ENCODE data around the gene MAPK12. TPM values are rescaled to one million over a fixed set of nuclear protein-coding genes. Genes with fewer than 3 reads are reported as not detected.

The MAPK12 gene
- total and polyA plus RNA-seq, 2 donors (not counting 3 experiments of a cell fraction or from before 2014, with no cell fraction given), result 72.3 to 86.8 TPM

- FAIRE-seq (no peak), DNase-seq (ENCODE audit: low read depth, low spot score) (no peak)
- no peak for TF ChIP-seq JUN (IDR thresholded peaks at IDR 0.05; ENCODE audit: borderline replicate concordance, insufficient read depth, insufficient read length, low read depth)
- TF ChIP-seq POLR2A (IDR thresholded peaks at IDR 0.05; ENCODE audit: low read depth, low read length), result no peak
- no peak for TF ChIP-seq MYC (IDR thresholded peaks at IDR 0.05; ENCODE audit: low read depth, low read length)
- TF ChIP-seq FOS (IDR thresholded peaks at IDR 0.05; ENCODE audit: borderline replicate concordance, insufficient read depth, low read length), result no peak
- TF ChIP-seq EZH2 (IDR thresholded peaks at IDR 0.05; ENCODE audit: borderline replicate concordance, low read depth, low read length, severe bottlenecking), result no peak
- no peak for TF ChIP-seq CTCF (IDR thresholded peaks at IDR 0.05; ENCODE audit: extremely low read depth in 1 of 2, insufficient read depth in 1 of 2, low read depth in 1 of 2, low read length in 2 of 2)
- no peak for TF ChIP-seq GATA2 (IDR thresholded peaks at IDR 0.05; ENCODE audit: insufficient read depth, insufficient read length, low read depth, low read length)
- TF ChIP-seq, protein P1, sequence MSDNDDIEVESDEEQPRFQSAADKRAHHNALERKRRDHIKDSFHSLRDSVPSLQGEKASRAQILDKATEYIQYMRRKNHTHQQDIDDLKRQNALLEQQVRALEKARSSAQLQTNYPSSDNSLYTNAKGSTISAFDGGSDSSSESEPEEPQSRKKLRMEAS (IDR thresholded peaks at IDR 0.05; ENCODE audit: insufficient read depth, insufficient read length), result no peak
- no peak for TF ChIP-seq POLR2AphosphoS5 (IDR thresholded peaks at IDR 0.05; ENCODE audit: insufficient read depth, low read depth, low read length)
- dilution Hi-C loops (cut with MboI; ENCODE audit: extremely low pct_ligation_motif_present, low sequenced_read_pairs), result no loop called here
- Histone ChIP-seq H3K27me3 (ENCODE audit: control insufficient read depth in 2 of 2, insufficient read depth in 2 of 2, low read length in 2 of 2) (no peaks in the 10 kb centered on the region), H3K4me1 (ENCODE audit: control insufficient read depth, extremely low read depth, insufficient read depth, low read length) (peaks cover 2% of the 10 kb centered on the region), H3K27ac (ENCODE audit: insufficient read depth, low read depth, low read length) (no peak overlapping the region), H3K4me3 (replicated peaks in 1 of 3; ENCODE audit: insufficient read depth in 1 of 3, low read depth in 1 of 3, low read length in 3 of 3) (no peak overlapping the region), H4K20me1 (replicated peaks; ENCODE audit: control insufficient read depth, extremely low read depth, insufficient read depth, low read length) (no peaks in the 10 kb centered on the region), H3K36me3 (ENCODE audit: control insufficient read depth in 2 of 2, extremely low read depth in 1 of 2, insufficient read depth in 2 of 2, low read length in 2 of 2) (peaks cover 43 to 78% of the 10 kb centered on the region in 2 experiments), H3K9me3 (replicated peaks; ENCODE audit: control insufficient read depth, insufficient read depth, low read length) (no peaks in the 10 kb centered on the region), H3K4me2 (ENCODE audit: insufficient read depth, low read length) (no peak overlapping the region), H3K9me1 (replicated peaks; ENCODE audit: control insufficient read depth, extremely low read depth, insufficient read depth, low read length) (no peaks in the 10 kb centered on the region), H3K9ac (replicated peaks; ENCODE audit: extremely low read depth, insufficient read depth, low read length) (no peak overlapping the region), H3K79me2 (ENCODE audit: control insufficient read depth, insufficient read depth, low read length) (no peaks in the 10 kb centered on the region), H2AFZ (ENCODE audit: low read depth, low read length) (no peak overlapping the region)
- no TSS peak for BruUV-seq (replicated peaks)
- intact Hi-C loops (cut with micrococcal nuclease), result no loop called here
- CTCF ChIA-PET, result interaction anchor here (0.6 to 1.6 kb wide), 3 partner anchors 11 to 23 kb away, joined by 3 to 7 read pairs (median 3); no protein-coding TSS in a partner anchor
- POLR2A ChIA-PET, result no interaction called here
Measured at GRCh38 chr22:50282361-50283155, 21.1 kb upstream of the MAPK12 start.

Measured in endothelial cell of umbilical vein (primary cell).